ENCODE data around the gene ALX4.

Gene ALX4

GRCh38 chr11:44322243-44322642 lies 12.3 kb upstream of the ALX4 start:
- no peaks in the 10 kb centered on the region for H3K36me3 ChIP-seq (ENCODE audit: insufficient read depth)
- no peaks in the 10 kb centered on the region for H3K4me1 ChIP-seq (ENCODE audit: low read depth, poor library complexity, severe bottlenecking)
- no peak overlapping the region for H3K4me3 ChIP-seq (IDR thresholded peaks at IDR 0.05; ENCODE audit: insufficient read depth, low read depth, low read length)
- H3K27me3 ChIP-seq (ENCODE audit: insufficient read depth, low read depth), result peaks cover 15% of the 10 kb centered on the region; the same call in 1 of the 2 replicates
- H4K20me1 ChIP-seq (ENCODE audit: insufficient read depth), result no peaks in the 10 kb centered on the region
- no peak overlapping the region for H3K4me2 ChIP-seq
- no peak overlapping the region for H2AFZ ChIP-seq (ENCODE audit: low read depth)
- H3K79me2 ChIP-seq (ENCODE audit: insufficient read depth, low read depth), result no peaks in the 10 kb centered on the region
- no peak overlapping the region for H3K27ac ChIP-seq
- no peak overlapping the region for H3K9ac ChIP-seq
- TF ChIP-seq CTCF (conservative IDR thresholded peaks at IDR 0.05; ENCODE audit: low read depth, low read length), result no peak

- H4K20me1 ChIP-seq (ENCODE audit: insufficient read depth), result no peaks in the 10 kb centered on the region
- no peaks in the 10 kb centered on the region for H3K79me2 ChIP-seq (ENCODE audit: insufficient read depth, low read depth)
- H3K36me3 ChIP-seq (ENCODE audit: insufficient read depth), result no peaks in the 10 kb centered on the region
- no peak for TF ChIP-seq CTCF (conservative IDR thresholded peaks at IDR 0.05; ENCODE audit: low read depth, low read length)
- H2AFZ ChIP-seq (ENCODE audit: low read depth), result no peak overlapping the region
- peaks cover 22% of the 10 kb centered on the region; the same call in 1 of the 2 replicates for H3K27me3 ChIP-seq (ENCODE audit: insufficient read depth, low read depth)
- no peaks in the 10 kb centered on the region for H3K4me1 ChIP-seq (ENCODE audit: low read depth, poor library complexity, severe bottlenecking)
- no peak overlapping the region for H3K27ac ChIP-seq
- no peak overlapping the region for H3K9ac ChIP-seq
- H3K4me2 ChIP-seq, result no peak overlapping the region
- H3K4me3 ChIP-seq (IDR thresholded peaks at IDR 0.05; ENCODE audit: insufficient read depth, low read depth, low read length), result no peak overlapping the region
Measured at GRCh38 chr11:44321059-44321458, 11.1 kb upstream of the ALX4 start.

GRCh38 chr11:44320289-44320973 lies 10.5 kb upstream of the ALX4 start:
- no peak overlapping the region for H3K4me3 ChIP-seq (IDR thresholded peaks at IDR 0.05; ENCODE audit: insufficient read depth, low read depth, low read length)
- H3K36me3 ChIP-seq (ENCODE audit: insufficient read depth), result no peaks in the 10 kb centered on the region
- H3K79me2 ChIP-seq (ENCODE audit: insufficient read depth, low read depth), result no peaks in the 10 kb centered on the region
- H2AFZ ChIP-seq (ENCODE audit: low read depth), result no peak overlapping the region
- no peak overlapping the region for H3K9ac ChIP-seq
- H4K20me1 ChIP-seq (ENCODE audit: insufficient read depth), result no peaks in the 10 kb centered on the region
- H3K4me1 ChIP-seq (ENCODE audit: low read depth, poor library complexity, severe bottlenecking), result no peaks in the 10 kb centered on the region
- H3K27me3 ChIP-seq (ENCODE audit: insufficient read depth, low read depth), result peaks cover 24% of the 10 kb centered on the region; the same call in 1 of the 2 replicates
- no peak for TF ChIP-seq CTCF (conservative IDR thresholded peaks at IDR 0.05; ENCODE audit: low read depth, low read length)
- H3K27ac ChIP-seq, result no peak overlapping the region
- H3K4me2 ChIP-seq, result no peak overlapping the region

- Histone ChIP-seq H3K4me2 (no peak overlapping the region), H2AFZ (ENCODE audit: low read depth) (no peak overlapping the region), H4K20me1 (ENCODE audit: insufficient read depth) (no peaks in the 10 kb centered on the region), H3K27ac (no peak overlapping the region), H3K36me3 (ENCODE audit: insufficient read depth) (no peaks in the 10 kb centered on the region), H3K79me2 (ENCODE audit: insufficient read depth, low read depth) (no peaks in the 10 kb centered on the region), H3K4me1 (ENCODE audit: low read depth, poor library complexity, severe bottlenecking) (no peaks in the 10 kb centered on the region), H3K9ac (no peak overlapping the region), H3K4me3 (IDR thresholded peaks at IDR 0.05; ENCODE audit: insufficient read depth, low read depth, low read length) (no peak overlapping the region), H3K27me3 (ENCODE audit: insufficient read depth, low read depth) (peaks cover 24% of the 10 kb centered on the region; the same call in 1 of the 2 replicates)
- TF ChIP-seq CTCF (conservative IDR thresholded peaks at IDR 0.05; ENCODE audit: low read depth, low read length), result no peak
Measured at GRCh38 chr11:44319552-44320288, 9.8 kb upstream of the ALX4 start.
